Natural killer cell (primary cell): ENCODE results near the gene GIT2. TPM values are rescaled to one million over a fixed set of nuclear protein-coding genes. Genes with fewer than 3 reads are reported as not detected.
A peak's percentile ranks its signal among the peaks of the same experiment; 100 is the strongest.

ENCODE experiments used
- ATAC-seq, 3 donors: fragments of 150-1000 bp in 2 of 3; fragments of 200-7000 bp in 1 of 3; cut with Tn5 transposase; 1 replicate in 1 of 3; 2 replicates in 2 of 3; pipeline ENCODE4 v1.10.0; 2021; ENCODE audit warnings: mild to moderate bottlenecking in 2 of 3, moderate library complexity in 2 of 3
- DNase-seq, 2 donors: peaks; one replicate each; pipeline versions ENCODE4 v3.0.0 to v3.0.0-alpha.2; 2013 to 2021; ENCODE audit warnings: mixed read lengths in 1 of 2
- H3K27ac ChIP-seq: one replicate; pipeline ENCODE4 v1.5.1; 2013; ENCODE audit warnings: mild to moderate bottlenecking, low read length
- H3K27me3 ChIP-seq: one replicate; pipeline ENCODE4 v1.6.1; 2013; ENCODE audit warnings: low read length; ENCODE audit not compliant: control insufficient read depth, insufficient read depth
- H3K36me3 ChIP-seq: one replicate; pipeline ENCODE4 v1.6.1; 2013; ENCODE audit warnings: low read length; ENCODE audit not compliant: control insufficient read depth, insufficient read depth
- H3K4me1 ChIP-seq: one replicate; pipeline ENCODE4 v1.6.1; 2013; ENCODE audit warnings: low read length; ENCODE audit not compliant: control insufficient read depth, insufficient read depth
- H3K4me3 ChIP-seq: one replicate; pipeline ENCODE4 v1.5.1; 2013; ENCODE audit warnings: low read length
- H3K9me3 ChIP-seq: one replicate; pipeline ENCODE4 v1.6.1; 2013; ENCODE audit warnings: low read length; ENCODE audit not compliant: control insufficient read depth, insufficient read depth
- H3K27ac Mint-ChIP-seq, 2 donors: one replicate each; pipeline ENCODE4 v1.8.0; 2022; ENCODE audit warnings: mild to moderate bottlenecking in 2 of 2, mixed read lengths in 2 of 2, moderate library complexity in 1 of 2
- H3K27me3 Mint-ChIP-seq, 2 donors: one replicate each; pipeline ENCODE4 v1.8.0; 2022; ENCODE audit warnings: low read depth in 2 of 2, mixed read lengths in 2 of 2
- H3K36me3 Mint-ChIP-seq: one replicate; pipeline ENCODE4 v1.8.0; 2022; ENCODE audit warnings: mixed read lengths
- H3K4me1 Mint-ChIP-seq, 2 donors: one replicate each; pipeline ENCODE4 v1.8.0; 2022; ENCODE audit warnings: mixed read lengths in 2 of 2
- H3K4me3 Mint-ChIP-seq: one replicate; pipeline ENCODE4 v1.8.0; 2022; ENCODE audit warnings: mild to moderate bottlenecking, moderate library complexity, mixed read lengths
- H3K9me3 Mint-ChIP-seq, 2 donors: one replicate each; pipeline ENCODE4 v1.8.0; 2022; ENCODE audit warnings: mixed read lengths in 2 of 2
- WGBS: methylation state at CpG from one replicate; pipeline ENCODE4 v1.1.7; 2013; ENCODE audit warnings: missing lambda C conversion rate; ENCODE audit not compliant: insufficient coverage; 5-methylcytosine and 5-hydroxymethylcytosine counted together
- intact Hi-C: fragments of 100-400 bp; cut with micrococcal nuclease; formaldehyde crosslinking; loops from one replicate; pipeline ENCODE4 v1.14.2; 2022
- total RNA-seq, 4 donors: library from RNA; stranded (reverse); fragments of 120-200 nt in 1 of 4; gene quantifications; one replicate each; pipeline versions ENCODE4 v1.2.3 to v1.2.4, GENCODE V29; 2013 to 2022
- TF ChIP-seq, protein P1 (sequence below): fragments of 200-600 bp; IDR thresholded peaks from one replicate; pipeline ENCODE4 v1.8.0; 2022; ENCODE audit warnings: antibody characterized with exemption

The GIT2 gene
- total RNA-seq, 3 donors from 2014 or later (not counting 1 experiment from before 2014, with no cell fraction given): 98.8 to 118 (median 117) TPM

DNA sequence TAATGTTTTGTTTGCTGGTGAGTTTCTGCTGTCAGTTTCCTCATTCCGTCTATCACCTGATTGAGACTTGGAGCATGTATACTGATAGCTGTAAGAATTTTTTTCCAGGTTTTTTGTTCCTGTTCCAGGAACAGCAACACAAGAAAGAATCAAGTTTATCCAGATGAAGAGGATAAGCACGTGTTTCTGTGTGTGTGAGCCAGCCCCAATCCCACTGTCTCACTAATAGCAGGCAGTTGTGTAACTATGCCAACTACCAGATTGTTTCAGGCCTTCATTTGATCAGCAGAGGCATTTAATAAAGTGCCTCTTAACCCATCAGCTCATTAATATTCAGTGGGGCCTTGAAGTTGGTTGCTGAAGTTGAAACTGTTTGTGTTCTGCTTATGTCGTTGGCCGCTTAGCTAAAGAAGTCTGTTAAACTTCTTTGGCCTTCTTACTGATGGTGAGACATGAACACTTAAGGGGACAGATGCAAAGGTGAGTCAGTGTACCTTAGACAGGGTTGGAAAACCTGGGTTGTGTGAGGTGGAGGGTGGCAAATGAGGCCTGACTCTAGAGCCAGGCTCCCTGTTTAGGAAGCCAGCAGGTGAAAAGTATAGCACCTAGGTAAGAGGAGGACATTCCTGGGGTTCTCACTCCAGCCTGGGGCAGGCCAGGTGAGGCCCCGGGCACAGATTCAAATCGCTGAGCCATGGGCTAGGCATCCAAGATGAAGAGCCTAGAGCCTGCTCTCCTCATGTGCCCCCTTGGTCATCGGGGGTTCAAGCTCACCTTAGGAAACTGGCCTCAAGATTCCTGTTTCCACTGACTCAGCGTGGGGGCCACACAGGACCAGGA, 6.7 kb upstream of the GIT2 start:
- ATAC-seq: no peak
- intact Hi-C loops: no loop called here
- Histone ChIP-seq H3K27ac (peak overlapping the region; percentile 13), H3K36me3 (peaks cover 2% of the 10 kb centered on the region), H3K4me3 (no peak overlapping the region), H3K27me3 (no peaks in the 10 kb centered on the region), H3K9me3 (no peaks in the 10 kb centered on the region), H3K4me1 (peaks cover 52% of the 10 kb centered on the region)
- Mint-ChIP-seq H3K27ac (peak overlapping the region; percentile 18 to 40), H3K9me3 (no peaks in the 10 kb centered on the region), H3K36me3 (no peaks in the 10 kb centered on the region), H3K4me3 (peak overlapping the region; percentile 37), H3K4me1 (peaks cover 34 to 53% of the 10 kb centered on the region in 2 donors), H3K27me3 (no peaks in the 10 kb centered on the region)
- WGBS: 89% methylated on average over 8 of the region's 8 CpGs
- TF ChIP-seq, protein P1, sequence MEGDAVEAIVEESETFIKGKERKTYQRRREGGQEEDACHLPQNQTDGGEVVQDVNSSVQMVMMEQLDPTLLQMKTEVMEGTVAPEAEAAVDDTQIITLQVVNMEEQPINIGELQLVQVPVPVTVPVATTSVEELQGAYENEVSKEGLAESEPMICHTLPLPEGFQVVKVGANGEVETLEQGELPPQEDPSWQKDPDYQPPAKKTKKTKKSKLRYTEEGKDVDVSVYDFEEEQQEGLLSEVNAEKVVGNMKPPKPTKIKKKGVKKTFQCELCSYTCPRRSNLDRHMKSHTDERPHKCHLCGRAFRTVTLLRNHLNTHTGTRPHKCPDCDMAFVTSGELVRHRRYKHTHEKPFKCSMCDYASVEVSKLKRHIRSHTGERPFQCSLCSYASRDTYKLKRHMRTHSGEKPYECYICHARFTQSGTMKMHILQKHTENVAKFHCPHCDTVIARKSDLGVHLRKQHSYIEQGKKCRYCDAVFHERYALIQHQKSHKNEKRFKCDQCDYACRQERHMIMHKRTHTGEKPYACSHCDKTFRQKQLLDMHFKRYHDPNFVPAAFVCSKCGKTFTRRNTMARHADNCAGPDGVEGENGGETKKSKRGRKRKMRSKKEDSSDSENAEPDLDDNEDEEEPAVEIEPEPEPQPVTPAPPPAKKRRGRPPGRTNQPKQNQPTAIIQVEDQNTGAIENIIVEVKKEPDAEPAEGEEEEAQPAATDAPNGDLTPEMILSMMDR: no peak
- no peak for DNase-seq

DNA sequence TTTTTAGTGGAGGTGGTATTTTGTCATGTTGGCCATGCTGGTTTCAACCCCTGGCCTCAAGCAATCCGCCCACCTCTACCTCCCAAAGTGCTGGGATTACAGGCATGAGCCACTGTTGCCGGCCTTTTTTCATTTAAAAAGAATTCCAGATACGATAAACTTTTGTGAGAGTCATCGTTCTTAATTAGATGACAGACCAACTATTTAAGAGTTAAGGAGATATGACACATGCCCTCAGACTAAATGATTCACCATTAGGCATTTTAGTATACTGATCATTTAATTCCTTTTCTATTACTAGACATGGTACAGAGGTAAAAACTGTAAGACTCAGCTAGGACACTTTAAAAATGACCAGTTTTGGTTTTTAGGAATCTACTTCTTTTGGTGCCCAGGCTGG, 5.4 kb upstream of the GIT2 start:
- H3K36me3 Mint-ChIP-seq: no peaks in the 10 kb centered on the region
- Histone ChIP-seq H3K27me3 (no peaks in the 10 kb centered on the region), H3K4me3 (no peak overlapping the region), H3K36me3 (peaks cover 2% of the 10 kb centered on the region), H3K27ac (no peak overlapping the region), H3K9me3 (no peaks in the 10 kb centered on the region), H3K4me1 (peaks cover 55% of the 10 kb centered on the region)
- DNase-seq (no peak), ATAC-seq (no peak)
- 87% methylated on average over 4 of the region's 4 CpGs for WGBS
- H3K27me3 Mint-ChIP-seq: no peaks in the 10 kb centered on the region
- H3K27ac Mint-ChIP-seq: no peak overlapping the region
- peaks cover 42 to 60% of the 10 kb centered on the region in 2 donors for H3K4me1 Mint-ChIP-seq
- TF ChIP-seq, protein P1: no peak
- H3K4me3 Mint-ChIP-seq: peak overlapping the region; percentile 97
- intact Hi-C loops: no loop called here
- no peaks in the 10 kb centered on the region for H3K9me3 Mint-ChIP-seq

GRCh38 chr12:109999983-110000505, 3.9 kb upstream of the GIT2 start:
- peak overlapping the region; percentile 97 for H3K4me3 Mint-ChIP-seq
- no peaks in the 10 kb centered on the region for H3K9me3 Mint-ChIP-seq
- H3K9me3 ChIP-seq: no peaks in the 10 kb centered on the region
- intact Hi-C loops: loop anchor here (5.0 to 10.0 kb wide), 5 partner anchors 47 to 428 kb away; partner anchors contain the start of genes C12orf76, FAM222A, GLTP and MMAB
- TF ChIP-seq, protein P1: no peak
- H3K27ac ChIP-seq: peak overlapping the region; percentile 50
- peak overlapping the region; percentile 82 to 96 for H3K27ac Mint-ChIP-seq
- peaks cover 2% of the 10 kb centered on the region for H3K36me3 ChIP-seq
- 2% methylated on average over 17 of the region's 17 CpGs for WGBS
- H3K4me3 ChIP-seq: peak overlapping the region; percentile 89
- DNase-seq (peak; percentile 22 to 51), ATAC-seq (no peak)
- H3K36me3 Mint-ChIP-seq: no peaks in the 10 kb centered on the region
- no peaks in the 10 kb centered on the region for H3K27me3 ChIP-seq
- peaks cover 38 to 58% of the 10 kb centered on the region in 2 donors for H3K4me1 Mint-ChIP-seq
- H3K27me3 Mint-ChIP-seq: no peaks in the 10 kb centered on the region
- peaks cover 55% of the 10 kb centered on the region for H3K4me1 ChIP-seq
